ENCODE results near the gene TLE3. TPM values are rescaled to one million over a fixed set of nuclear protein-coding genes. Genes with fewer than 3 reads are reported as not detected.

TLE3 gene
- total RNA-seq = 22.7 and 74.6 TPM in 2 replicates

DNA sequence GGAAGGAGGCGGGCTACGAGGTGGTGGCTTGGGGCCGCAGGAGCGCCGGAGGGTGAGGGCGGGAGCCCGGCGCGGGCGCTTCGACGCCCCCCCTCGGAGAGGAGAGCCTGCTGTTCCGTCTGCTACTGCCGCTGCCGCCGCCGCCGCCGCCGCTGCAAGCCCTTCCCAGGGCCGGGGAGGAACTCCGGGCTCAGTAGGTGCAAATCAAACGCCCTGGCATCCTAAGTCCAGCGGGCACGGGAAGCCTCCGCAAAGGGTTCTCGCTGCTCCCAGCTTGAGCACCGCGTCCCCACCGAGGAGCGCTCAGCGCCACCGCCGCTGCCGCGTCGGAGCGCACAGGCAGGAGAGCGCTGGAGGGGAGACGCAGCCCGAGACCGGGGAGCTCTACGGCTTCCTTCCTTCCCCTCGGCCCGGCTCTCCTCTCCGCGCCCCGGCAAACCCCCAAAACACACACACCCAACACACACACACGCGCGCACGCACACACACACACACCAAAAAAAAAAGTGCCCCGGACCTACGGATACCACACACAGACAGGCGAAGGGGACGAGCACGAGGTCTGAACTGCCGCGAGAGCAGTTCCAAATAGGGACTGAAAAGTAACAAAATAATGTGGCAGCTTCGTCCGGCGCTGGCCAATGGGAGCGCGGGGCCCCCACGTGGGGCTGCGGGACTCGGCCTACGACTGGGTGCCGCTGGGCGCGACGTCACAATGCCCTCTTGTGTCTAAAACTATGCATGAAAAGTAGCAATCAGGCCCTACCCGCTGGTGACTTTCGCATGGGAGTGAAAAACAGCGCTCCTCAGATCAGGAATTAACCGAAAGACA, at the start of gene TLE3:
TLE3 (minus strand) TSS at position 597 of the 832 bp plus-strand sequence. CDS start 1,119 bp downstream, outside the sequence.

Small RNA genes lying within 50 kb of the gene (small RNA-seq; reads per million reads assigned to genes)
- gene MIR629 = 7.6 reads per million, percentile 94 among the genes with 10 or more reads in this experiment

Data from placental epithelial cell (primary cell).